ENCODE results near the gene HSD3B7.

HSD3B7 gene

GRCh38 chr16:30957456-30958174 lies 27.4 kb upstream of the HSD3B7 start, which contains the start of gene SETD1A:
Gene SETD1A, plus strand, starts transcription at chr16:30957754. Its CDS starts 978 bp downstream, at chr16:30958732.
- DNase-seq = peak; percentile 88

GRCh38 chr16:30958175-30959079 lies 26.6 kb upstream of the HSD3B7 start:
- peak; percentile 76 for DNase-seq

- DNase-seq = no peak
Observed at GRCh38 chr16:30961384-30961783, 23.6 kb upstream of the HSD3B7 start.

- no peak for DNase-seq
Observed at GRCh38 chr16:30963925-30964511, 21.0 kb upstream of the HSD3B7 start.

- DNase-seq = no peak
Observed at GRCh38 chr16:30964574-30965226, 20.3 kb upstream of the HSD3B7 start.

GRCh38 chr16:30965436-30965835 lies 19.6 kb upstream of the HSD3B7 start:
- no peak for DNase-seq

GRCh38 chr16:30966033-30966619 lies 18.9 kb upstream of the HSD3B7 start:
- no peak for DNase-seq

GRCh38 chr16:30967795-30968194 lies 17.2 kb upstream of the HSD3B7 start:
- no peak for DNase-seq

GRCh38 chr16:30969246-30969842 lies 15.7 kb upstream of the HSD3B7 start:
- DNase-seq = no peak

- DNase-seq = no peak
Observed at GRCh38 chr16:30971298-30971697, 13.7 kb upstream of the HSD3B7 start.

- no peak for DNase-seq
Observed at GRCh38 chr16:30972872-30973271, 12.1 kb upstream of the HSD3B7 start.

GRCh38 chr16:30974348-30974747 lies 10.7 kb upstream of the HSD3B7 start:
- no peak for DNase-seq

GRCh38 chr16:30976486-30976885 lies 8.5 kb upstream of the HSD3B7 start:
- DNase-seq = no peak

- DNase-seq = no peak
Observed at GRCh38 chr16:30977502-30977901, 7.5 kb upstream of the HSD3B7 start.

GRCh38 chr16:30979170-30980022 lies 5.6 kb upstream of the HSD3B7 start:
- no peak for DNase-seq

- DNase-seq = no peak
Observed at GRCh38 chr16:30980023-30980371, 5.0 kb upstream of the HSD3B7 start.

- DNase-seq = no peak
Observed at GRCh38 chr16:30980434-30980833, 4.6 kb upstream of the HSD3B7 start.

GRCh38 chr16:30980959-30981358 lies 4.0 kb upstream of the HSD3B7 start:
- DNase-seq = no peak

- no peak for DNase-seq
Observed at GRCh38 chr16:30982548-30983288, 2.3 kb upstream of the HSD3B7 start.

- no peak for DNase-seq
Observed at GRCh38 chr16:30983289-30983889, 1.6 kb upstream of the HSD3B7 start.
